ENCODE measurements around the gene NVL.

The NVL gene

DNA sequence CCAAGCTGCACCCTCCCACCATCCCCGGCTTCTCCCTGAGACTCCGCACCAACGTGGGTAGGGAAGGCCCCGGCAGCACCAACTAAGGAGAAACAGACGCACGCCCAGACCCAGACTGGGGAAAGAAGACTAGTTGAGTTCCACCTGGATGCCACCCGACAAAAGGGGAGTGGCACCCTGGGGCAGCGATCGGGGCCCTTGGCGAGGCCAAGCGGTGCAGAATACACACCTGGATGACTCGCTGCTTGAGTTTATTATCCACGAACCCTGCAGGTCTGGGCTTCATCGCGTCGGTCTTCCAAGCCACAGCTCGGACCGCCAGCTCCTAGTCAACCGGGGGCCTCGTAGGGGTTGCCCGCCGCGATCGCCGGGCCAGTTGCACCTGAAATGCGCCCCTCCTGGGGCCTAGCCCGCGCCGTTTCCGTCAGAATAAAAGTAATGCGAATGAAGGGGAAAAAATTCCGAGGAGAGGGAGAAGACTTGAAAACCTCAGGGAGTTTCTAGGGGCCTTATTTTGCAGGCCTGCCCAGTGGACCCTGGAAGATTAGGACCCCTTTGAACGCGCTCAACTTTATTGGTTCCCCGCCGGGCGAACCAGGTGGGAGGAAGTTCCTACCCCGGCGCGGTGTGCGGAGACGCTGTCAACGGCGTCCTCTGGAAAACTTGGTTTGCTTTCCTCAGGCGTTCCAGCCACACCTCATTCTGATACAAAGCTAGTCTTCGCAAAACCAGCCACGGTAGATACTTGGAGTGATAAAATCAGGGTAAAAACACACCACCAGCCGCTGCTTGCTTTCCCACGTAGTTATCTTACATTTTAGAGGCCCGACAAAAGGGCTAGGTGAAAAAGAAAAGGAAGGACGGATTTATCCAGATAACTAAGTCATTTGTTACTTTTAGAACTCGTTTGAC, at the start of gene NVL:
TSS of gene NVL (minus strand) at position 331 of the 912 bp plus-strand sequence. CDS start at position 286, 45 bp downstream.
- H3K4me3 ChIP-seq (replicated peaks; ENCODE audit: low read depth, low read length) = peak within 1 kb of the TSS; percentile 94
- TF ChIP-seq, protein P1, sequence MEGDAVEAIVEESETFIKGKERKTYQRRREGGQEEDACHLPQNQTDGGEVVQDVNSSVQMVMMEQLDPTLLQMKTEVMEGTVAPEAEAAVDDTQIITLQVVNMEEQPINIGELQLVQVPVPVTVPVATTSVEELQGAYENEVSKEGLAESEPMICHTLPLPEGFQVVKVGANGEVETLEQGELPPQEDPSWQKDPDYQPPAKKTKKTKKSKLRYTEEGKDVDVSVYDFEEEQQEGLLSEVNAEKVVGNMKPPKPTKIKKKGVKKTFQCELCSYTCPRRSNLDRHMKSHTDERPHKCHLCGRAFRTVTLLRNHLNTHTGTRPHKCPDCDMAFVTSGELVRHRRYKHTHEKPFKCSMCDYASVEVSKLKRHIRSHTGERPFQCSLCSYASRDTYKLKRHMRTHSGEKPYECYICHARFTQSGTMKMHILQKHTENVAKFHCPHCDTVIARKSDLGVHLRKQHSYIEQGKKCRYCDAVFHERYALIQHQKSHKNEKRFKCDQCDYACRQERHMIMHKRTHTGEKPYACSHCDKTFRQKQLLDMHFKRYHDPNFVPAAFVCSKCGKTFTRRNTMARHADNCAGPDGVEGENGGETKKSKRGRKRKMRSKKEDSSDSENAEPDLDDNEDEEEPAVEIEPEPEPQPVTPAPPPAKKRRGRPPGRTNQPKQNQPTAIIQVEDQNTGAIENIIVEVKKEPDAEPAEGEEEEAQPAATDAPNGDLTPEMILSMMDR (IDR thresholded peaks at IDR 0.05; ENCODE audit: low read length, missing control alignments) = no peak
- DNase-seq (ENCODE audit: low read depth) = peak; percentile 89

DNA sequence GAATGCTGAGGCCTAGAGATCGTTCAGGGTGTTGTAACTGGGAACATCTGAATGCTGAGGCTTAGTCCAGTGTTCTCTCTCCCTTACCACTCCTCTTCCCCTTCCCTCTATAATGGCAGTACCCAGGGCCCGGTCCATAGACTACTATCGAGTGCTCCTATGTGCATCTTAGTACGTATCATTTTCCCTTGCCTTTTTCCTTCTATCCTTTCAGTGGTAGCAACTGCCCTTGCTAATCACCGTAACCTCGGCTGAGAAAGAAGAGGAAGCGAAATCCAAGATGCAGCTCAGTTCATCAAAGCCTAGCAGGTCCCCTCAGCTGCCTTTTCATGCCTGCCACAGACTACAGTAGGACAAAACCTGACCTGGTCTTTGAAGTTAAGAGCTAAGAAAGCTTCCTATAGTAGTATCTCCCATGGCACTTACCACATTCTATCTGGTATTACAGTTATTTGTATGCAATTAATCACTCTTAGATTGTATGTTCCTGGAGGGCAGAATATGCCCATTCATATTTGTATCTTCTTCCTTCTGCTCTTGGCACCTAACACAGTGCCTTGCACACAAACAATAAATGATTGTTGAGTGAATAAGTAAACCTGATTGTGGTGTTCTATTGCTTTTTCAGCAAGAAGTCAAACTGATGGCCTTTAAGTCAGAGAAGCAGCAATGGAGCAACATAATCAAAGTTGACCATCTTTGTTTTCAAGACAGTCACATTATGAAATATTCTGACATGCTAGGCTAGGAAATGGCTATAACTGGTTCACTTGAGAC, 49.1 kb upstream of the NVL start:
- H3K4me3 ChIP-seq (replicated peaks; ENCODE audit: low read depth, low read length) = no peak overlapping the region
- DNase-seq (ENCODE audit: low read depth) = no peak
- TF ChIP-seq, protein P1 (IDR thresholded peaks at IDR 0.05; ENCODE audit: low read length, missing control alignments) = no peak

DNA sequence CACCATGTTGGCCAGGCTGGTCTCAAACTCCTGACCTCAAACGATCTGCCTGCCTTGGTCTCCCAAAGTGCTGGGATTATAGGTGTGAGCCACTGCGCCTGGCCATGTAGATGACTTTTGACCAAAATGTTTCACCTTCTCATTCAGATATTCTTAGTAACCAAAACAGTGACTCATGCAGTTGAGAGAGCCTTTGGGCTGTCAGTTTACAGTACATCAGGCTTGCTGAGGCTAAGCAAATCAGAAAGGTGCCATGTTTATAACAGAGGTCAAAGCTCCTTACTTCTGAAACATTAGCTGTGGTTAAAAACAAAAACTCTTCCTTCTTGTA, 47.7 kb upstream of the NVL start:
- TF ChIP-seq, protein P1 (IDR thresholded peaks at IDR 0.05; ENCODE audit: low read length, missing control alignments) = no peak
- peak; percentile 34 for DNase-seq (ENCODE audit: low read depth)
- no peak overlapping the region for H3K4me3 ChIP-seq (replicated peaks; ENCODE audit: low read depth, low read length)

DNA sequence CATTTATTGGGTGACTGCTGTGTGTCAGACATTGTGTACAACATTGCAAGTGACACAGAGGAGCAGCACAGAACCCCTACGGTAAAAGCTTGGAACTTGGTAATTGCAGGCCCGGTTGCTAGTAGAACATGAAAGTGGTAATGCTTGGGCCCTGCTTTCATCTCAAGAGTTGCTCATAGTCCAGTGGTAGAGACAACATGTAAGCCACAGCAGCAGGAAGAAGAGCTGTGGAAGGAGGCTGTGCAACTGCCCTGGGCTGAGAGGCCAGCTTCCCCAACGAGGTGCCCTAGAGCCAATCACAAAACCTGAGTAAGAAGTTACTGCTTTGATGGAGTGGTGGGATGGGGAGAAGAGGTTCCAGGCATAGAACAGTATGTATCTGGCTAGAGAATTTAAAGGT, 45.1 kb upstream of the NVL start:
- no peak for DNase-seq (ENCODE audit: low read depth)
- H3K4me3 ChIP-seq (replicated peaks; ENCODE audit: low read depth, low read length) = no peak overlapping the region
- TF ChIP-seq, protein P1 (IDR thresholded peaks at IDR 0.05; ENCODE audit: low read length, missing control alignments) = no peak

DNA sequence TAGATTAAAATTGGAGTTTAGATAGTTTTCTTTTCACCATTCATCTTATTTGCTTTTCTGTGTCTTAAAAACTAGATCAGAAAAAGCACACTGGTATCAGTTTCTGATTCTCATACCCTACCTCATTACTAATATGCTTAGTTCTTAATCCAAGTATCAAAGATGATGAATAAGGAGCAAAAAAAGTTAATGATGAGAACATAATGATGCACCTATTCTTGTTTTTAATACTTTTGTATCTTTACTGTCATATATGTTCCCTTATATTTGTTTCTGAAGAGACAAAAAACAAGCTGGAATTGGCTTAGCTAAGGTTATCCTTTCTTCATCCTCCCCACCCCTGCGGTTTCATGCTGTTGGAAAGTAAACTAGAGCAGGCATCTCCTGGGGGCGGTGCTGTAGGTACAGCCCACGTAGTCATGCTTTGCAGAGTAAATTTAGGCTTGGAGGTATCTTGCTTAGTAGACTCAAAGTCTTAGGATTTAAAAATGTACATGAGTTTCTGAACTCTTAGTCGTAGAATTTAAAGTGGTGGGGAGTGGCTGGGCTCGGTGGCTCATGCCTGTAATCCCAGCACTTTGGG, 43.1 kb upstream of the NVL start:
- DNase-seq (ENCODE audit: low read depth) = no peak
- H3K4me3 ChIP-seq (replicated peaks; ENCODE audit: low read depth, low read length) = no peak overlapping the region
- TF ChIP-seq, protein P1 (IDR thresholded peaks at IDR 0.05; ENCODE audit: low read length, missing control alignments) = no peak

DNA sequence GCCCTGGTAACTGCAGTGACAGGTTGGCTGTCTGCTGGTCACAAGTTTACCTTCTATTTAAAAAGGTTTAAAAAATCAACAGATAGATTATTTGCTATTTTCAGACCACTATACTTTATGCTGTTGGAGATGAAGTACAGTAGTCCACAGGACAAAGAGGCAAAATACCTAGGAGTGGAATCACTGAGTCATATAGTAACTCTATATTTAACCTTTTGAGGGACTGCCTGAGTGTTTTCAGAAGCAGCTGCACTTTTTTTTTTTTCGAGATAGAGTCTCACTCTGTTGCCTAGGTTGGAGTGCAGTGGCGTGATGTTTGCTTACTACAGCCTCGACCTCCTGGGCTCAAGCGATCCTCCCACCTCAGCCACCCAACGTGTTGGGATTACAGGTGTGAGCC, 38.4 kb upstream of the NVL start:
- DNase-seq (ENCODE audit: low read depth) = no peak
- TF ChIP-seq, protein P1 (IDR thresholded peaks at IDR 0.05; ENCODE audit: low read length, missing control alignments) = no peak
- no peak overlapping the region for H3K4me3 ChIP-seq (replicated peaks; ENCODE audit: low read depth, low read length)
